Stimulated activated naive CD8-positive, alpha-beta T cell treated with anti-CD3 and anti-CD28 coated beads, Interleukin-15, amount 100 ng/mL, for 72 hours (primary cell): Measurements from ENCODE around the gene BCL11A.

Experiments used
- ATAC-seq: fragments of 150-1000 bp; cut with Tn5 transposase; 2 replicates; pipeline ENCODE4 v1.10.0; 2021; ENCODE audit warnings: mild to moderate bottlenecking, moderate library complexity
- DNase-seq, 2 donors: peaks; one replicate each; pipeline ENCODE4 v3.0.0; 2021 to 2022
- H3K27ac Mint-ChIP-seq, 2 donors: one replicate each; pipeline ENCODE4 v1.8.0; 2022; ENCODE audit warnings: mild to moderate bottlenecking in 2 of 2, mixed read lengths in 2 of 2, moderate library complexity in 2 of 2
- H3K27me3 Mint-ChIP-seq: one replicate; pipeline ENCODE4 v1.8.0; 2022; ENCODE audit warnings: mixed read lengths
- H3K4me1 Mint-ChIP-seq: one replicate; pipeline ENCODE4 v1.8.0; 2022; ENCODE audit warnings: mild to moderate bottlenecking, mixed read lengths
- H3K4me3 Mint-ChIP-seq, 2 donors: one replicate each; pipeline ENCODE4 v1.8.0; 2022; ENCODE audit warnings: mild to moderate bottlenecking in 2 of 2, mixed read lengths in 2 of 2, moderate library complexity in 1 of 2
- H3K9me3 Mint-ChIP-seq, 2 donors: one replicate each; pipeline ENCODE4 v1.8.0; 2022; ENCODE audit warnings: mixed read lengths in 2 of 2

The BCL11A gene

DNA sequence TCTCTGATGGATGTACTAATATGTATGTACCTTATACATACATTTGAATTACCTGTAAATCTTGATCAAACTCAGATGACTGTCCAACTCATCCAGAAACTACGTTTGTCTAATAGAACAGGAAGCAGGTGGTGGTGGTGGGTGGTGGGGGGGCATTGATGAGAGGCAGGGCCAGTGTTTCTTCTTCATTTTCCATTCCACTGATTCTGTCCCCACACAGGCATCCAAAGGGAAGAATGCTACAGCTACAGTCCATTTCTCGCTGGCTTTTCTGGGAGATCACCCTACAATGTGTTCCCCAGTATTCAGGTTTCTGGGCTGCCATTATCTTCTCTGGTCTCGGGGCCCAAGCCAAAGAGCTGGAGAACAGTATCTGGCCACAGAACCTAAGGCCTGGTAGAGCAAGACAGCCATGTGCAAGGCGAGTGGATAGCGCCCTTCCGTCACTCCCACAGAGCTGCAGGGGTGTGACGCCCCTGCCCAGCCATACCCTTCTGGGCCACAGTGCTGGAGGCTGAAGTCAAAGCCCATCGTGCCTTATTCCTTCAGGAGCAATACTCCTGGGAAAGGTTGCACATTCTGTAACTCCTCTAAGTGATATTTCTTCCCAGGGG is 54.5 kb downstream of the BCL11A start:
- ATAC-seq (peak; percentile 49), DNase-seq (no peak)
- peaks cover 16% of the 10 kb centered on the region for H3K4me1 Mint-ChIP-seq
- H3K27ac Mint-ChIP-seq, result peak overlapping the region in 1 of 2 donors; percentile 62
- H3K27me3 Mint-ChIP-seq, result no peaks in the 10 kb centered on the region
- H3K4me3 Mint-ChIP-seq, result no peak overlapping the region
- H3K9me3 Mint-ChIP-seq, result no peaks in the 10 kb centered on the region

DNA sequence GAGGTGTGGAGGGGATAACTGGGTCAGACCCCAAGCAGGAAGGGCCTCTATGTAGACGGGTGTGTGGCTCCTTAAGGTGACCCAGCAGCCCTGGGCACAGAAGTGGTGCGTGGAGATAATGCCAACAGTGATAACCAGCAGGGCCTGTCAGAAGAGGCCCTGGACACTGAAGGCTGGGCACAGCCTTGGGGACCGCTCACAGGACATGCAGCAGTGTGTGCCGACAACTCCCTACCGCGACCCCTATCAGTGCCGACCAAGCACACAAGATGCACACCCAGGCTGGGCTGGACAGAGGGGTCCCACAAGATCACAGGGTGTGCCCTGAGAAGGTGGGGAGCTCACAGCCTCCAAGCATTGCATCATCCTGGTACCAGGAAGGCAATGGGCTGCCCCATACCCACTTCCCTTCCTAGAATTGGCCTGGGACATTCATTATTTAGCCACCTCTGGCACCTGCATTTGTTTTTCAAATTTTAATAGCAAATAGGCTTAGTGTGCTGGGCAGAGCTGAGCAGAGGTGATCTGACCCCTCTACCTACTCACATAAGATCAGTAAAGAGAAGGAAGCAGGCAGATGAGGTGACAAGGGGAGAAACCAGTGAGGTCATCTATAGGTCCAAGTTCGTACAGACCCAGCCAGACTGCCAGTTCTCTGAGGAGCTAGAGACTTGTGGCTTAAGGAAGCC is 55.2 kb downstream of the BCL11A start:
- Mint-ChIP-seq H3K4me3 (peak overlapping the region in 1 of 2 donors; percentile 22), H3K4me1 (peaks cover 16% of the 10 kb centered on the region), H3K27me3 (no peaks in the 10 kb centered on the region), H3K9me3 (no peaks in the 10 kb centered on the region), H3K27ac (peak overlapping the region; percentile 91 to 93)
- ATAC-seq, result peak; percentile 47
- DNase-seq, result no peak

- H3K4me3 Mint-ChIP-seq, result no peak overlapping the region
- H3K9me3 Mint-ChIP-seq, result no peaks in the 10 kb centered on the region
- peaks cover 16% of the 10 kb centered on the region for H3K4me1 Mint-ChIP-seq
- no peak for ATAC-seq
- peak overlapping the region in 1 of 2 donors; percentile 93 for H3K27ac Mint-ChIP-seq
- no peak for DNase-seq
- H3K27me3 Mint-ChIP-seq, result no peaks in the 10 kb centered on the region
Observed at GRCh38 chr2:60497500-60497899, 56.0 kb downstream of the BCL11A start.

DNA sequence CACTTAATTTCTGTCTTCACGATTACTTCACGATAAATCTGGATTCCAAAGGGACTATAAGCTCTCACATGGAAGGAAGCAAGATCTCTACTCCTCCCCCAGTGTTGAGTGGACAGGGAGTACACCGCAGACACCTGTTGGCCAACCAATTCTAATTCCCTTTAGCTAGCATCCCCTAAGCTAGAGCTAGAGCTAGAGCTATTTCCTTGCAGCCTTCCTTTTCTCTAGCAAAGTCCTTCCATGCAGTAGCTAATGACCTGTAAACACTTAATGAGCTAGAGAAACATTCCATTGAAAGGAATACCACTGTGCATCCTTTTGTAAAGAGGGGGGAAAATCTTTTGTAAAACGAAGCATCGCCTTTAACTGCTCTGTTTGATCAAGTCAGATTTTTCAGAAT is 56.5 kb downstream of the BCL11A start:
- H3K9me3 Mint-ChIP-seq, result no peaks in the 10 kb centered on the region
- H3K4me1 Mint-ChIP-seq, result peaks cover 16% of the 10 kb centered on the region
- DNase-seq, result no peak
- no peak for ATAC-seq
- no peaks in the 10 kb centered on the region for H3K27me3 Mint-ChIP-seq
- no peak overlapping the region for H3K27ac Mint-ChIP-seq
- no peak overlapping the region for H3K4me3 Mint-ChIP-seq

GRCh38 chr2:60496475-60496874 is 57.0 kb downstream of the BCL11A start:
- DNase-seq (no peak), ATAC-seq (no peak)
- Mint-ChIP-seq H3K9me3 (no peaks in the 10 kb centered on the region), H3K27me3 (no peaks in the 10 kb centered on the region), H3K4me1 (peaks cover 16% of the 10 kb centered on the region), H3K4me3 (no peak overlapping the region), H3K27ac (no peak overlapping the region)

DNA sequence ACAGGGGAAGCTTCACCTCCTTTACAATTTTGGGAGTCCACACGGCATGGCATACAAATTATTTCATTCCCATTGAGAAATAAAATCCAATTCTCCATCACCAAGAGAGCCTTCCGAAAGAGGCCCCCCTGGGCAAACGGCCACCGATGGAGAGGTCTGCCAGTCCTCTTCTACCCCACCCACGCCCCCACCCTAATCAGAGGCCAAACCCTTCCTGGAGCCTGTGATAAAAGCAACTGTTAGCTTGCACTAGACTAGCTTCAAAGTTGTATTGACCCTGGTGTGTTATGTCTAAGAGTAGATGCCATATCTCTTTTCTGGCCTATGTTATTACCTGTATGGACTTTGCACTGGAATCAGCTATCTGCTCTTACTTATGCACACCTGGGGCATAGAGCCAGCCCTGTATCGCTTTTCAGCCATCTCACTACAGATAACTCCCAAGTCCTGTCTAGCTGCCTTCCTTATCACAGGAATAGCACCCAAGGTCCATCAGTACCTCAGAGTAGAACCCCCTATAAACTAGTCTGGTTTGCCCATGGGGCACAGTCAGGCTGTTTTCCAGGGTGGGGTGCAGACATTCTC is 58.3 kb downstream of the BCL11A start:
- ATAC-seq (no peak), DNase-seq (no peak)
- H3K27me3 Mint-ChIP-seq, result no peaks in the 10 kb centered on the region
- H3K27ac Mint-ChIP-seq, result no peak overlapping the region
- no peaks in the 10 kb centered on the region for H3K9me3 Mint-ChIP-seq
- peaks cover 16% of the 10 kb centered on the region for H3K4me1 Mint-ChIP-seq
- no peak overlapping the region for H3K4me3 Mint-ChIP-seq

DNA sequence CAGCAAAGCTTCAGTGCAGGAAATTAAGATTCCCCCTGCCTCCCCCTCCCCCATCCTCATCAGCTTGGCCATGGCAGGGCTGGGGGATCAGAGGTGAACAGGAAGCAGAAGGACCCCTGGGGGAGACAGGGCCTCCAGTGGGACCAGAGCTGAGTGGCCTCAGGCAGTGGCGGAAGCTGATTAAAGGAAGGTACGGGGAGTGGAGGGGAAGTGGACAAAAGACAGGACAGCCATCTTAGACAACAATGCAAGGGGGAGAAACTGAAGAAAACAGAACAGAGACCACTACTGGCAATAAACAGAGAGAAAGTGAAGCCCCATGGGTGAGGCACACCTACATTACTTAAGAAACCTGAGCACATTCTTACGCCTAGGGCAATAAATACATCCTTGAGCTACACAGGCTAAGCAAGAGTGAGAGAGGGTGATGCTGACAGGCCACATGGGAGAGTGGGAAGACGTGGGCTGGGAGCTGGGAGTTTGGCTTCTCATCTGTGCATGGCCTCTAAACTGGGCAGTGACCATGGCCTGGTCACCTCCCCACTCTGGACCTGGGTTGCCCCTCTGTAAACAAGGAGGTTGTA is 59.6 kb downstream of the BCL11A start:
- Mint-ChIP-seq H3K27ac (no peak overlapping the region), H3K4me3 (no peak overlapping the region), H3K27me3 (no peaks in the 10 kb centered on the region), H3K4me1 (peaks cover 12% of the 10 kb centered on the region), H3K9me3 (no peaks in the 10 kb centered on the region)
- ATAC-seq (no peak), DNase-seq (no peak)

DNA sequence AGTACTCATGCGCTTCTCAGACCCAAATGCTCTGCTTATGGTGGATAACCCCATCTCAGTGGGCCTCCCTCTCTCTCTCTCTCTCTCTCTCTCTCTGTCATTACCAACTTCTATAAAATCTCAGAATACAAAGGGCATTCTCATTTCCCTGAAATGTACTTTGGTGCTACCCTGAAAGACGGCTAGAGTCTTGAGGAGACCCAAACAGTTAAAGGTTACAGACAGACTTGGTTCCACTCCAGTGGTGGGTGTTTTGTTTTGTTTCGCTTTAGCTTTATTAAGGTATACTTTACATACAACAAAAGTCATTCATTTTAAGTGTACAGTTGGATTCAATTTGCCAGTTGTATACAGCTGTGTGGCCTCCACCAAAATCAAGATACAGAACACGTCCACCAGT is 60.9 kb downstream of the BCL11A start:
- ATAC-seq, result no peak
- Mint-ChIP-seq H3K9me3 (no peaks in the 10 kb centered on the region), H3K27ac (no peak overlapping the region), H3K4me1 (no peaks in the 10 kb centered on the region), H3K4me3 (no peak overlapping the region), H3K27me3 (no peaks in the 10 kb centered on the region)
- DNase-seq, result no peak

GRCh38 chr2:60490848-60491247 is 62.6 kb downstream of the BCL11A start:
- no peaks in the 10 kb centered on the region for H3K9me3 Mint-ChIP-seq
- ATAC-seq, result no peak
- H3K27me3 Mint-ChIP-seq, result no peaks in the 10 kb centered on the region
- H3K4me3 Mint-ChIP-seq, result no peak overlapping the region
- no peak for DNase-seq
- H3K4me1 Mint-ChIP-seq, result no peaks in the 10 kb centered on the region
- H3K27ac Mint-ChIP-seq, result no peak overlapping the region

DNA sequence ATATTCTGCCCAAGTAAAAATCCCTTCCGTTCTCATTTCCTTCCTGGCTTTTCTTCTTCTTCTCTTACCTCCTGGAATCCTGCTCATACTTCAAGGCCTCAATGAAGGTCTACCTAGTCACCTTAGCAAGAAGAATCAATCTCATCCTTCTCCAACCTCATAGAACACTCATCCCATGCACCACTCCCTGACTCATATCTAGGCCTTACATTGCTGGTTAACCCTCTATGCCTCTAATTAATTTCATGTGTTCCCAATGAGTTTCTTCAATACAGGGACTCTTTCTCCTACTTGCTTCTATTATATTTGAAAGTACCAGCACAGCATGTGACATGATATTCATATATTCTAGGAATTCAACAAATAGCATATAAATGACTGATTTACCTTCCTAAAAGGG is 63.0 kb downstream of the BCL11A start:
- no peak for ATAC-seq
- Mint-ChIP-seq H3K4me1 (no peaks in the 10 kb centered on the region), H3K9me3 (no peaks in the 10 kb centered on the region), H3K4me3 (no peak overlapping the region), H3K27me3 (no peaks in the 10 kb centered on the region), H3K27ac (no peak overlapping the region)
- DNase-seq, result no peak

DNA sequence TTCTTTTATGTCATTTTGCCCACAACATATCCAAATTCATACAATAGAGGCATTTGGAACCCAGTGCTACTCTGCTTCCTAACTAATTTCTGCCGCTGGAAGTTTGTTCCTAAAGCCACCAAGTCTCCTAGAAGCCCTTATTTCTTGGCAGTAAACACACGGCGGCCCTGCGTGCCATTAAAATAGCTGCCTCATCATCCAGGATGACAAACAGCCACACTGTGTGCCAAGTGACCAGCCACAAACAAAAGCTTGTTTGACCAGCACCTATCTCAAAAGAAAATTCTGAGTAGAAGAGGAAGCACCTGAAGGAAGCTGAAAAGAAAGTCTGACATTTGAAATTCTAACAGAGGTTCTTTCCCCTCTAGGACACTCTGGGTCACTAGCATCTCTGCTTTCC is 64.2 kb downstream of the BCL11A start:
- Mint-ChIP-seq H3K4me3 (no peak overlapping the region), H3K27me3 (no peaks in the 10 kb centered on the region), H3K4me1 (no peaks in the 10 kb centered on the region), H3K27ac (peak overlapping the region in 1 of 2 donors; percentile 6), H3K9me3 (no peaks in the 10 kb centered on the region)
- DNase-seq (no peak), ATAC-seq (no peak)

GRCh38 chr2:60488291-60488690 is 65.2 kb downstream of the BCL11A start:
- no peak for DNase-seq
- Mint-ChIP-seq H3K27me3 (no peaks in the 10 kb centered on the region), H3K27ac (no peak overlapping the region), H3K4me3 (no peak overlapping the region), H3K4me1 (no peaks in the 10 kb centered on the region), H3K9me3 (no peaks in the 10 kb centered on the region)
- ATAC-seq, result no peak

- no peaks in the 10 kb centered on the region for H3K9me3 Mint-ChIP-seq
- ATAC-seq (no peak), DNase-seq (no peak)
- peaks cover 10% of the 10 kb centered on the region for H3K27me3 Mint-ChIP-seq
- H3K4me1 Mint-ChIP-seq, result no peaks in the 10 kb centered on the region
- H3K4me3 Mint-ChIP-seq, result no peak overlapping the region
- H3K27ac Mint-ChIP-seq, result no peak overlapping the region
Observed at GRCh38 chr2:60487174-60487573, 66.3 kb downstream of the BCL11A start.

DNA sequence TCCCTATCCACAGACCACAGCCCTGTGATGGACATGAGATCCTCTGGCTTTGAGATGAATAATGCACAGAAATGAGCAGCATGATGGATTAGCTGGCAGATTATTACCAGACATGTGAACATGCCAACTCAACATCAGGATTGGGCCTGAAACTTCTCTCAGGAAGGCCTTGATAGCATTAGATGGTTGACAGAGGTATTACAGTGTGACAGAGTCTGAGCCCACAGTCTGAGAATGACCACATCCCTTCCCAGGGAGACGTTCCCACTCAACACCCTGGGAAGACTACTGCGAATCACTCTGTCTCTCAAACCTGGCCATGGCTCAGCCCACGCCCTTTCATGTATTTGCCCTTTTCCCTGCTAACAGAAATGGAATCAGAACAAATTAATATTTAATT is 66.9 kb downstream of the BCL11A start:
- Mint-ChIP-seq H3K4me1 (no peaks in the 10 kb centered on the region), H3K4me3 (no peak overlapping the region), H3K27me3 (peaks cover 16% of the 10 kb centered on the region), H3K9me3 (no peaks in the 10 kb centered on the region), H3K27ac (no peak overlapping the region)
- DNase-seq (no peak), ATAC-seq (no peak)

- no peak overlapping the region for H3K4me3 Mint-ChIP-seq
- peak overlapping the region in 1 of 2 donors; percentile 10 for H3K27ac Mint-ChIP-seq
- DNase-seq (no peak), ATAC-seq (no peak)
- H3K27me3 Mint-ChIP-seq, result peaks cover 21% of the 10 kb centered on the region
- no peaks in the 10 kb centered on the region for H3K4me1 Mint-ChIP-seq
- no peaks in the 10 kb centered on the region for H3K9me3 Mint-ChIP-seq
Observed at GRCh38 chr2:60486067-60486466, 67.4 kb downstream of the BCL11A start.

GRCh38 chr2:60485550-60485949 is 67.9 kb downstream of the BCL11A start:
- Mint-ChIP-seq H3K4me1 (no peaks in the 10 kb centered on the region), H3K9me3 (no peaks in the 10 kb centered on the region), H3K27me3 (peaks cover 24% of the 10 kb centered on the region), H3K27ac (no peak overlapping the region), H3K4me3 (no peak overlapping the region)
- DNase-seq (no peak), ATAC-seq (no peak)
